ENCODE measurements around the gene PNMA8B.

PNMA8B gene

GRCh38 chr19:46471811-46472543 is 23.7 kb downstream of the PNMA8B start:
- no peak for TF ChIP-seq ZFX (IDR thresholded peaks at IDR 0.05)
- TF ChIP-seq, protein P1, sequence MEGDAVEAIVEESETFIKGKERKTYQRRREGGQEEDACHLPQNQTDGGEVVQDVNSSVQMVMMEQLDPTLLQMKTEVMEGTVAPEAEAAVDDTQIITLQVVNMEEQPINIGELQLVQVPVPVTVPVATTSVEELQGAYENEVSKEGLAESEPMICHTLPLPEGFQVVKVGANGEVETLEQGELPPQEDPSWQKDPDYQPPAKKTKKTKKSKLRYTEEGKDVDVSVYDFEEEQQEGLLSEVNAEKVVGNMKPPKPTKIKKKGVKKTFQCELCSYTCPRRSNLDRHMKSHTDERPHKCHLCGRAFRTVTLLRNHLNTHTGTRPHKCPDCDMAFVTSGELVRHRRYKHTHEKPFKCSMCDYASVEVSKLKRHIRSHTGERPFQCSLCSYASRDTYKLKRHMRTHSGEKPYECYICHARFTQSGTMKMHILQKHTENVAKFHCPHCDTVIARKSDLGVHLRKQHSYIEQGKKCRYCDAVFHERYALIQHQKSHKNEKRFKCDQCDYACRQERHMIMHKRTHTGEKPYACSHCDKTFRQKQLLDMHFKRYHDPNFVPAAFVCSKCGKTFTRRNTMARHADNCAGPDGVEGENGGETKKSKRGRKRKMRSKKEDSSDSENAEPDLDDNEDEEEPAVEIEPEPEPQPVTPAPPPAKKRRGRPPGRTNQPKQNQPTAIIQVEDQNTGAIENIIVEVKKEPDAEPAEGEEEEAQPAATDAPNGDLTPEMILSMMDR (conservative IDR thresholded peaks at IDR 0.05), result no peak
- no peak overlapping the region for H3K27ac ChIP-seq

DNA sequence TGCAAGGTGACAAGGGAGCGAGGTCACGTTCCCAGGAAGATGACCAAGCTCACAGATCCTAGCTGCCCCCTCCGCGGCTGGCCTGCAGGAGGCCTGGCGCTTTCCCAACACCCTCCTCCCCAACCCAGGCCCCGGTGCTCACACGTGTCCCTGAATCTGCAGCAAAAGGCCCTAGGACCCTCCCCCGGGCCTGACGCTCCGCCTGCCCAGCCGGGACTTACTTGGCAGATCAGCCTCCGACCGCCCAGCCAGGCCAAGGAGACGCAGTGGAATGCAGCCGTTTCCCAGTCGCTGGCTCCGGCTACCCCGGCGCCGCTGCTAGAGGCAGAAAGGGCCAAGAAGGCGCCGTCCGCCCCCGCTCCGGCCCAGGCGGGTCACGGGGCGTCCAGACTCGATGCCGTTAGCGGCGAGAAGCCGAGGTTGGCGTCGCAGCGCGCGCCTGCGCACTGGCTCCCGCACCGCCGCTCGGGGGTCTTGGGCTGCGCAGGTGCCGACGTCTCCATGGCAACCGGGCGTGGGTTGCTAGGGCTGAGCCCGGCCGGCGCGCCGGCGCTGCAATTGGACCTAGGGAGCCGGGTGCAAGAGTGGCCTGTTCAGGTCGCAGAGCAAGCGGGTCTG is 24.4 kb downstream of the PNMA8B start, which contains the start of gene PNMA8A:
TSS of gene PNMA8A (minus strand) at position 448 of the 618 bp plus-strand sequence. CDS start 528 bp downstream, outside the sequence.
- H3K27ac ChIP-seq, result no peak within 1 kb of the TSS
- no peak for TF ChIP-seq ZFX (IDR thresholded peaks at IDR 0.05)
- TF ChIP-seq, protein P1 (conservative IDR thresholded peaks at IDR 0.05), result no peak

DNA sequence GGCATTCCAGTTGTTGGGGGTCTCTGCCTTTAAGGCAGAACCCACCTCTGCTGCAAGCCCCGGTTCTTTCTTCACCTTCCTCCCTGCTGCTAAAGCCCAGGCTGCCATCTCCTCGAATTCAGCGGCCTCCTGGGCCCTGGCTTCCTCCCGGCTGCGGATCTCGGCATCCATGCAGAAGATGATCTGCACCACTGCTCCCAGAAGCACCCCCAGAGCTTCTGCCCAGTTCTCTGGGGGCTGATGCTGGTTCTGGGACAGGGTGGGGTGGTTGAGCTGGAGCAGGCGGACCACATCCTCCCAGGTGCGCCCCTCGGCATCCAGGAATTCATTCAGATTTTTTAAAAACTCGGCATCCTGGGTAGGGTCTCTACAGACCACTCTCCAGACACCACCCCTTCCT is 25.3 kb downstream of the PNMA8B start:
- TF ChIP-seq, protein P1 (conservative IDR thresholded peaks at IDR 0.05), result no peak
- no peak for TF ChIP-seq ZFX (IDR thresholded peaks at IDR 0.05)
- H3K27ac ChIP-seq, result no peak overlapping the region

- no peak overlapping the region for H3K27ac ChIP-seq
- TF ChIP-seq ZFX (IDR thresholded peaks at IDR 0.05), result no peak
- TF ChIP-seq, protein P1 (conservative IDR thresholded peaks at IDR 0.05), result no peak
Observed at GRCh38 chr19:46469541-46470185, 26.0 kb downstream of the PNMA8B start.

DNA sequence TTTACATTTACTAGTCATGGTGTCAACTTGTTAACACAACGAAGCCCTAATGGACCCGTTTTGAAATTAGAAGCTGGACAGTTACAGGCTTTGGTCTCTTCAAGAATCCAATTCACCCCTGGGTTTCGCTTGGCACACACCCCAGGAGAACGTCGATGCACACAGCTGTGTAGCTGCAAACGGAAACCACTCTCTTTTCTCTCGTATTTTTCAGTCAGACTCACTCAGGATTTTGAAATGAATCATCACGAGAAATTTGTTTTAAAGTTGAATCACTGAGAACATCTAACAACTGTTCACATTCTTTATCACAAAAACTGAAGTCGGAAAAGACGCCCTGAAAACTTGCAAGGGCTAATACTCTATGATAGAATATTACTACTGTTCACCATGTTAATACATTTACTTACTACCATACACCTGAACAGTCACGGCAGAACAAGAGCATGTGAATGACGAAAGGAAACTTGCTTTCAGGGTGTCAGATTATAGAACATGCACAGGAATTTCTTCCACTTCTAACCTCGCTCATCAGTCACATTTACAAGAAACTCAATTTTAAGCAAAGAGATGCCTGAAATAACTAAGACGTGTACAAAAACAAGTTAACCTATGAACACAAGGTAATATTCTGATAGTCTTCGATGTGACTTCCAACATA is 29.0 kb downstream of the PNMA8B start:
- H3K27ac ChIP-seq, result no peak overlapping the region
- TF ChIP-seq ZFX (IDR thresholded peaks at IDR 0.05), result no peak
- TF ChIP-seq, protein P1 (conservative IDR thresholded peaks at IDR 0.05), result no peak

GRCh38 chr19:46463516-46463915 is 32.2 kb downstream of the PNMA8B start:
- no peak overlapping the region for H3K27ac ChIP-seq
- TF ChIP-seq ZFX (IDR thresholded peaks at IDR 0.05), result no peak
- TF ChIP-seq, protein P1 (conservative IDR thresholded peaks at IDR 0.05), result no peak

Data from C4-2B (cell line).